G401 (cell line): ENCODE measurements around the gene GSG1L2. TPM values are rescaled to one million over a fixed set of nuclear protein-coding genes. Genes with fewer than 3 reads are reported as not detected.
A peak's percentile ranks its signal among the peaks of the same experiment; 100 is the strongest.

Experiments used
- DNase-seq: peaks from one replicate; pipeline ENCODE4 v3.0.0-alpha.2; 2015; ENCODE audit warnings: low spot score
- in situ Hi-C: cut with HindIII; loops from 2 replicates; pipeline ENCODE4 v1.10.0; 2016; ENCODE audit warnings: low sequenced_read_pairs, mixed read lengths
- total RNA-seq: library from RNA; depleted of rRNA; stranded (reverse); fragments of >200 nt; shearing (Covaris generic); gene quantifications from 2 replicates; pipeline ENCODE4 v1.2.3, GENCODE V29; 2014; rRNA removed

GSG1L2 gene
- total RNA-seq: not detected in 2 replicates

- DNase-seq: no peak
- in situ Hi-C loops: no loop called here
These were observed at the start of gene GSG1L2 for GRCh38 chr17:9821921-9822320. Gene GSG1L2 (minus strand): TSS chr17:9822079. CDS start chr17:9822071, 8 bp downstream.

- in situ Hi-C loops: no loop called here
- DNase-seq: no peak
These were observed 46.7 kb upstream of the GSG1L2 start for GRCh38 chr17:9868552-9868951.

GRCh38 chr17:9865586-9865985 is 43.7 kb upstream of the GSG1L2 start:
- DNase-seq: no peak
- in situ Hi-C loops: no loop called here

- no peak for DNase-seq
- in situ Hi-C loops: no loop called here
These were observed 41.1 kb upstream of the GSG1L2 start for GRCh38 chr17:9862949-9863348.

GRCh38 chr17:9862220-9862619 is 40.3 kb upstream of the GSG1L2 start:
- in situ Hi-C loops: no loop called here
- no peak for DNase-seq

GRCh38 chr17:9860851-9861250 is 39.0 kb upstream of the GSG1L2 start:
- DNase-seq: no peak
- in situ Hi-C loops: no loop called here

GRCh38 chr17:9859781-9860180 is 37.9 kb upstream of the GSG1L2 start:
- in situ Hi-C loops: no loop called here
- no peak for DNase-seq

GRCh38 chr17:9855036-9855435 is 33.2 kb upstream of the GSG1L2 start:
- no peak for DNase-seq
- in situ Hi-C loops: no loop called here

- DNase-seq: no peak
- in situ Hi-C loops: no loop called here
These were observed 32.4 kb upstream of the GSG1L2 start for GRCh38 chr17:9854255-9854654.

- DNase-seq: no peak
- in situ Hi-C loops: no loop called here
These were observed 28.3 kb upstream of the GSG1L2 start for GRCh38 chr17:9850151-9850550.

GRCh38 chr17:9845306-9845705 is 23.4 kb upstream of the GSG1L2 start:
- no peak for DNase-seq
- in situ Hi-C loops: no loop called here

GRCh38 chr17:9844153-9844552 is 22.3 kb upstream of the GSG1L2 start:
- in situ Hi-C loops: no loop called here

GRCh38 chr17:9843152-9844010 is 21.5 kb upstream of the GSG1L2 start:
- in situ Hi-C loops: no loop called here
- peak; percentile 2 for DNase-seq

More at GRCh38 chr17:9844153-9844552, 22.3 kb upstream of the GSG1L2 start:
- no peak for DNase-seq

- peak; percentile 86 for DNase-seq
These were observed 20.3 kb upstream of the GSG1L2 start for GRCh38 chr17:9842057-9842758.

GRCh38 chr17:9839433-9839832 is 17.6 kb upstream of the GSG1L2 start:
- DNase-seq: no peak
- in situ Hi-C loops: no loop called here

More at GRCh38 chr17:9842057-9842758, 20.3 kb upstream of the GSG1L2 start:
- in situ Hi-C loops: no loop called here

- in situ Hi-C loops: no loop called here
- DNase-seq: no peak
These were observed 15.9 kb upstream of the GSG1L2 start for GRCh38 chr17:9837551-9838471.

GRCh38 chr17:9833922-9834321 is 12.0 kb upstream of the GSG1L2 start:
- in situ Hi-C loops: no loop called here
- no peak for DNase-seq

GRCh38 chr17:9830711-9831110 is 8.8 kb upstream of the GSG1L2 start:
- DNase-seq: no peak
- in situ Hi-C loops: no loop called here

- no peak for DNase-seq
- in situ Hi-C loops: no loop called here
These were observed 7.5 kb upstream of the GSG1L2 start for GRCh38 chr17:9829343-9829742.
